ENCODE measurements around the gene NCOR1. TPM values are rescaled to one million over a fixed set of nuclear protein-coding genes. Genes with fewer than 3 reads are reported as not detected.
"Not testable (repeated sequence)": the region's sequence is repeated elsewhere in the genome, so short reads cannot be mapped to it uniquely, and the experiment has no call there.

Gene NCOR1
- total RNA-seq, 1 donor from 2014 or later: 86.0 TPM

DNA sequence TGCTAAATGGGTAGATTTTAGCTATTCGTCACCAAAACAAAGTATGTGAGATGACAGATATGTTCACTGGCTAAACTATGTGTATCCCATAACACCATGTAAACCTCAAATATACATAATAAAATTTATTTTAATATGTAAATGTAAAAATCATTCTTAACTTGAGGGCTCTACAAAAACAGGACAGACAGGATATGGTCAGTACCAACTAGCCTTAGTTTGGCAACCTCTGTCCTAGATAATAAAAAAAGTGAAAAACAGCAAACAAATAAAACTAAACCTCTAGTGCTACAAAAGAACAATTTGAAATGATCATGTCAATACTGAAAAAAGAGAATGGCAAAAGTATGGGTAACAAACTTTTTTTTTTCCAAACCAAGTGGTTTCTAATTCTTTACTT lies 33.8 kb downstream of the NCOR1 start:
- no peak overlapping the region for H3K4me3 ChIP-seq (ENCODE audit: low read depth, low read length)
- TF ChIP-seq, protein P1, sequence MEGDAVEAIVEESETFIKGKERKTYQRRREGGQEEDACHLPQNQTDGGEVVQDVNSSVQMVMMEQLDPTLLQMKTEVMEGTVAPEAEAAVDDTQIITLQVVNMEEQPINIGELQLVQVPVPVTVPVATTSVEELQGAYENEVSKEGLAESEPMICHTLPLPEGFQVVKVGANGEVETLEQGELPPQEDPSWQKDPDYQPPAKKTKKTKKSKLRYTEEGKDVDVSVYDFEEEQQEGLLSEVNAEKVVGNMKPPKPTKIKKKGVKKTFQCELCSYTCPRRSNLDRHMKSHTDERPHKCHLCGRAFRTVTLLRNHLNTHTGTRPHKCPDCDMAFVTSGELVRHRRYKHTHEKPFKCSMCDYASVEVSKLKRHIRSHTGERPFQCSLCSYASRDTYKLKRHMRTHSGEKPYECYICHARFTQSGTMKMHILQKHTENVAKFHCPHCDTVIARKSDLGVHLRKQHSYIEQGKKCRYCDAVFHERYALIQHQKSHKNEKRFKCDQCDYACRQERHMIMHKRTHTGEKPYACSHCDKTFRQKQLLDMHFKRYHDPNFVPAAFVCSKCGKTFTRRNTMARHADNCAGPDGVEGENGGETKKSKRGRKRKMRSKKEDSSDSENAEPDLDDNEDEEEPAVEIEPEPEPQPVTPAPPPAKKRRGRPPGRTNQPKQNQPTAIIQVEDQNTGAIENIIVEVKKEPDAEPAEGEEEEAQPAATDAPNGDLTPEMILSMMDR (conservative IDR thresholded peaks at IDR 0.05; ENCODE audit: low read depth, low read length): no peak
- DNase-seq (ENCODE audit: low read depth): no peak

DNA sequence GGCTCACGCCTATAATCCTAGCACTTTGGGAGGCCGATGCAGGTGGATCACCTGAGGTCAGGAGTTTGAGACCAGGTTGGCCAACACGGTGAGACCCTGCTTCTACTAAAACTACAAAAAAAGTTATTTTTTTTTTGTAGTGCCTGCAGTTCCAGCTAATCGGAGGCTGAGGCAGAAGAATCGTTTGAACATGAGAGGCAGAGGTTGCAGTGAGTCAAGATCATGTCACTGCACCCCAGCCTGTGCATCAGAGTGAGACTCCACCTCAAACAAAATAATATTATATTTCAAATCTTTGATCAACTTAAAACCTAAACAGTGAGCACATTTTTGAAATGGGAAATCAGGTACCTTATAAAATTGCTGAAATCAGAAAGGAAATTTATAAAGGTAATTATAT lies 36.5 kb downstream of the NCOR1 start:
- H3K4me3 ChIP-seq (ENCODE audit: low read depth, low read length): no peak overlapping the region
- TF ChIP-seq, protein P1 (conservative IDR thresholded peaks at IDR 0.05; ENCODE audit: low read depth, low read length): no peak
- DNase-seq (ENCODE audit: low read depth): no peak

DNA sequence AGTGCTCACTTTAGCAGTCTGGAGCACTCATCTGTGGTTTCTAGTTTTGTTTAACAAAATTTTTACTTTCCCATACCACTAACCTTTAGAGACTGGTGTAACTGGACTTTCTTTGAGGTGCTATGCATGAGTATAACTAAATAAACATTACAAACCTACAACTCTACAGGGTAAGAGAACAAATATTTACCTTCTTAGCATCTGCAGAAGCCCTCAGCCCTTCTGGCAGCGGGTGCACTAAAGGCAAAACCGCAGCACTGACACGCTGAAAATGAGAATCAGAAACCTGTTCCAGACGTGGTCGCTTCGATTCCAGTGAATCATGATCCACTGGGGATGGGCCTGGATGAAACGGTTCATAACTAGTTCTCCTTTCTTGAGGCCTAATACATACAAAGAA lies 43.7 kb downstream of the NCOR1 start:
- no peak overlapping the region for H3K4me3 ChIP-seq (ENCODE audit: low read depth, low read length)
- DNase-seq (ENCODE audit: low read depth): no peak
- TF ChIP-seq, protein P1 (conservative IDR thresholded peaks at IDR 0.05; ENCODE audit: low read depth, low read length): no peak

DNA sequence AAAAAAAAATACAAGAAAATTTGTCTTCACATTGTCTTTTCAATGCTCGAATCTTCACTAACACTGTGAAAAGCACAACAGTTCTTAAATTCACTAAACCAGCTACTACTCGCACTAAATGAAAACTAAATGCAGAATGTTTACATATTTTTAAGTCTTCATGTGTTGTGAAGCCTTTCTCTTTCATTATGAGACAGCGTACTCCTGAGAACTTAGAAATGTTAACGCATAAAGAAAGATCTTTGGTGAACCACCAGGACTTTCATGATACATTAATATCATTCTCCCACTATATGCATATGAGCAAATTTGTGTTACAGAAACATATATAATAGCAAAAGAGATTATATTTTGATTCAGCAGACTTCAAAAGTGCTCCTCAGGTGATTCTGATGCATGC lies 48.6 kb downstream of the NCOR1 start:
- H3K4me3 ChIP-seq (ENCODE audit: low read depth, low read length); DNase-seq (ENCODE audit: low read depth): not testable (repeated sequence)

DNA sequence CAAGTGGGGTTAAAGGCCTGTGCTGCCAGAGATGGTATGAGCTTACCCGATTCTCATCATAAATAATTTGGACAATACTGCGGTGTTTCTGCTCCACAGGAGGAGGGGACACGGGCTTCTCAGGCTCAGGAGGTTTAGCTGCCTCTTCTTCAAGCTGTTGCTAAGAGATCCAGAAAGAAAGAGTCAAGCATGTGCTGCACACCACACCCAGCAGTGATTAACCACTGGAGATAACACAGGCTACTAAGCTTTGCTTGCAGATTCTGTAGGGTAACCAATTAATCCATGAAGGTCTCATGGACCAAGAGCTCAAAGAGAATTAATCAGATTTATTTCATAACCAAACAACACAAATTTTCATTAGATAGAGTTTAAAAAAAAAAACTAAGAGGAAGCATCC lies 56.6 kb downstream of the NCOR1 start:
- H3K4me3 ChIP-seq (ENCODE audit: low read depth, low read length): no peak overlapping the region
- no peak for DNase-seq (ENCODE audit: low read depth)
- TF ChIP-seq, protein P1 (conservative IDR thresholded peaks at IDR 0.05; ENCODE audit: low read depth, low read length): no peak

DNA sequence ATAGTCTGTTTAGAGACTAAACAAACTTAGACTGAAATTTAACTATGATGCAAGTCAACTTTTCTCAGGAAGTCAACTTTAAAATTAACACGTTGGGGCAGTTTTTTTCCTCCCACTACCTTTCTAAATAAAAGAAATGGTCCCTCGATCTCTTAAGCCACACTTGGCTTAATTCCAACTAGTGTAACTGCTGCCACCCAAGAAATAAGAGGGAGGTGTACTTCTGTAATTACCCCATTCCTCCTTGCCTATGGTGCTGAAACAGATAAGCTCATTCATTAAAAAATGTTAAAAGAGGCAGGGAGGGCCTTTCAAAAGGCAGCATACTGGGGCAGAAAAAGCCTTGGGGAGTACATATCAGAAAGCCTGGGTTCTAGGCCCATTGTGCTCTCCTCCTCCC lies 59.8 kb downstream of the NCOR1 start:
- TF ChIP-seq, protein P1 (conservative IDR thresholded peaks at IDR 0.05; ENCODE audit: low read depth, low read length): no peak
- DNase-seq (ENCODE audit: low read depth): no peak
- H3K4me3 ChIP-seq (ENCODE audit: low read depth, low read length): no peak overlapping the region

DNA sequence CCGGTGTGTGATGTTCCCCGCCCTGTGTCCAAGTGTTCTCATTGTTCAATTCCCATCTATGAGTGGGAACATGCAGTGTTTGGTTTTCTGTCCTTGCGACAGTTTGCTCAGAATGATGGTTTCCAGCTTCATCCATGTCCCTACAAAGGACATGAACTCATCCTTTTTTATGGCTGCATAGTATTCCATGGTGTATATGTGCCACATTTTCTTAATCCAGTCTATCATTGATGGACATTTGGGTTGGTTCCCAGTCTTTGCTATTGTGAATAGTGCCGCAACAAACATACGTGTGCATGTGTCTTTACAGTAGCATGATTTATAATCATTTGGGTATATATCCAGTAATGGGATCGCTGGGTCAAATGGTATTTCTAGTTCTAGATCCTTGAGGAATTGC lies 63.0 kb downstream of the NCOR1 start:
- H3K4me3 ChIP-seq (ENCODE audit: low read depth, low read length); DNase-seq (ENCODE audit: low read depth): not testable (repeated sequence)

DNA sequence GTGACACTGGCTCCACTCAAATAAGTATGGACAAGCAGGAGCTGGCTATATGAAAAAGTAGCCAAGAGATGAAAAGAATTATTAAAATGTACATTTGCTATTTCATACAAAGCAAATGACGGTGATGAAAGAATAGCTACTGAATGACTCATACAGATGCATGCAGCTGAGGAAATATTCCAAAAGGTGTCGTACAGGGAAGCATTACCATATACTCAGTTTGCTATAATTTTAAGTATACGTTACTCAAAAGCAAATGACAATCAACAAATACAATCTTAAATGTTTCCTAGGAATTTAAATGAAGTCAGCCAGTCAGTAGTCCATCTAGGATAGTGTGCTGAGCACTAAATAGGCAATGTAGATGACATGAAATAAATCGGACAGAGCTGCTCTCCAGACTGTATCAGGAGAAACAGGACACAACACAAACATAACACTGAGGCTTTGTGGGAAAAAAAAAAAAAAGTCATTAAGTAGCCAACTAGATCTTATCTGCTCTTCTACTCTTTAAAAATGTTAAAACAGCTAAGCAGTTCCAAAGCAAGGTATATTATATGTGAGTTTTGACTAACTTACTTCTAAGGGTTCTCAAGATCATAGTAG lies 65.0 kb downstream of the NCOR1 start:
- H3K4me3 ChIP-seq (ENCODE audit: low read depth, low read length): no peak overlapping the region
- TF ChIP-seq, protein P1 (conservative IDR thresholded peaks at IDR 0.05; ENCODE audit: low read depth, low read length): no peak
- DNase-seq (ENCODE audit: low read depth): no peak
